ENCODE measurements around the gene IL31RA. TPM values are rescaled to one million over a fixed set of nuclear protein-coding genes. Genes with fewer than 3 reads are reported as not detected.

Gene IL31RA
- total RNA-seq, 1 donor from 2014 or later: 1.2 TPM

- no peak overlapping the region for H3K4me3 ChIP-seq (ENCODE audit: low read depth, low read length)
- no peaks in the 10 kb centered on the region for H3K36me3 ChIP-seq (ENCODE audit: control insufficient read depth, insufficient read depth, low read length)
- DNase-seq (ENCODE audit: low read depth): no peak
- no peaks in the 10 kb centered on the region for H3K27me3 ChIP-seq (ENCODE audit: control insufficient read depth, insufficient read depth, low read length)
- TF ChIP-seq CTCF (IDR thresholded peaks at IDR 0.05; ENCODE audit: insufficient read depth, low read length, poor library complexity, severe bottlenecking): no peak
Observed at GRCh38 chr5:55927861-55928655, 76.9 kb downstream of the IL31RA start.

- DNase-seq (ENCODE audit: low read depth): no peak
- TF ChIP-seq CTCF (IDR thresholded peaks at IDR 0.05; ENCODE audit: insufficient read depth, low read length, poor library complexity, severe bottlenecking): no peak
- Histone ChIP-seq H3K27me3 (ENCODE audit: control insufficient read depth, insufficient read depth, low read length) (no peaks in the 10 kb centered on the region), H3K36me3 (ENCODE audit: control insufficient read depth, insufficient read depth, low read length) (no peaks in the 10 kb centered on the region), H3K4me3 (ENCODE audit: low read depth, low read length) (no peak overlapping the region)
Observed at GRCh38 chr5:55929020-55929799, 78.1 kb downstream of the IL31RA start.

- no peaks in the 10 kb centered on the region for H3K27me3 ChIP-seq (ENCODE audit: control insufficient read depth, insufficient read depth, low read length)
- TF ChIP-seq CTCF (IDR thresholded peaks at IDR 0.05; ENCODE audit: insufficient read depth, low read length, poor library complexity, severe bottlenecking): no peak
- no peak overlapping the region for H3K4me3 ChIP-seq (ENCODE audit: low read depth, low read length)
- no peak for DNase-seq (ENCODE audit: low read depth)
- peaks cover 1% of the 10 kb centered on the region for H3K36me3 ChIP-seq (ENCODE audit: control insufficient read depth, insufficient read depth, low read length)
Observed at GRCh38 chr5:55932700-55933099, 81.5 kb downstream of the IL31RA start.

GRCh38 chr5:55933377-55934114 lies 82.4 kb downstream of the IL31RA start:
- Histone ChIP-seq H3K36me3 (ENCODE audit: control insufficient read depth, insufficient read depth, low read length) (peaks cover 1% of the 10 kb centered on the region), H3K27me3 (ENCODE audit: control insufficient read depth, insufficient read depth, low read length) (no peaks in the 10 kb centered on the region), H3K4me3 (ENCODE audit: low read depth, low read length) (no peak overlapping the region)
- no peak for TF ChIP-seq CTCF (IDR thresholded peaks at IDR 0.05; ENCODE audit: insufficient read depth, low read length, poor library complexity, severe bottlenecking)
- DNase-seq (ENCODE audit: low read depth): no peak

- H3K4me3 ChIP-seq (ENCODE audit: low read depth, low read length): no peak overlapping the region
- H3K27me3 ChIP-seq (ENCODE audit: control insufficient read depth, insufficient read depth, low read length): no peaks in the 10 kb centered on the region
- peaks cover 1% of the 10 kb centered on the region for H3K36me3 ChIP-seq (ENCODE audit: control insufficient read depth, insufficient read depth, low read length)
- no peak for DNase-seq (ENCODE audit: low read depth)
- no peak for TF ChIP-seq CTCF (IDR thresholded peaks at IDR 0.05; ENCODE audit: insufficient read depth, low read length, poor library complexity, severe bottlenecking)
Observed at GRCh38 chr5:55934115-55934613, 83.0 kb downstream of the IL31RA start.

Measured in kidney epithelial cell (primary cell).